Endometrial microvascular endothelial cells (primary cell): ENCODE data around the gene MYCL. TPM values are rescaled to one million over a fixed set of nuclear protein-coding genes. Genes with fewer than 3 reads are reported as not detected.
"Not testable (repeated sequence)": the region's sequence is repeated elsewhere in the genome, so short reads cannot be mapped to it uniquely, and the experiment has no call there.

Experiments
- in situ Hi-C: cut with HindIII; loops from 2 replicates; pipeline ENCODE4 v1.10.0; 2017; ENCODE audit warnings: low sequenced_read_pairs, low pct_unique_long_range_greater_than_20kb; ENCODE audit errors: inconsistent ontology term
- total RNA-seq: library from RNA; depleted of rRNA; stranded (reverse); fragments of >200 nt; gene quantifications from one replicate; pipeline ENCODE4 v1.2.3, GENCODE V29; 2015; ENCODE audit errors: inconsistent ontology term

MYCL gene
- total RNA-seq, 1 donor from 2014 or later = not detected

DNA sequence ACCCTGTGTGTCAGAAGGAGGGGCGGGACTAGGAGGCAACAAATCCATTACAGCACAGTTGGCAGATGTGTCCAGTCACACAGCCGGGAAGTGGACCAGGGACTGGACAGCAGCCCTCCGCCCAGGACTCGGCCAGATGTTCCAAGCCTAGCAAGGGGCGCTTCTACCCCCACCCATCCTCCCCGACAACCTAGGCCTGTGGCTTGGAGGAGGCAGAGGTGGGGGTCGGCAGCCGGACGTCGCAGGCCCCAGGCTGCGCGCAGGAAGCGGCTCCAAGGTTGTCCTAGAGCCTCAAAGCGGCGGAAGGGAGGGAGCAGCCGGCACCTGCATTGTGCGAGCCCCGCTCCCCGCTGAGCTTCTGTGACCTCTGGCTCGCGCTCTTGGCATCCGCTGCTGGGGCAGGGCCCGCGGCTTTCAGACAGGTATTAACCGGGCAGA, 20.6 kb upstream of the MYCL start:
- in situ Hi-C loops = no loop called here

DNA sequence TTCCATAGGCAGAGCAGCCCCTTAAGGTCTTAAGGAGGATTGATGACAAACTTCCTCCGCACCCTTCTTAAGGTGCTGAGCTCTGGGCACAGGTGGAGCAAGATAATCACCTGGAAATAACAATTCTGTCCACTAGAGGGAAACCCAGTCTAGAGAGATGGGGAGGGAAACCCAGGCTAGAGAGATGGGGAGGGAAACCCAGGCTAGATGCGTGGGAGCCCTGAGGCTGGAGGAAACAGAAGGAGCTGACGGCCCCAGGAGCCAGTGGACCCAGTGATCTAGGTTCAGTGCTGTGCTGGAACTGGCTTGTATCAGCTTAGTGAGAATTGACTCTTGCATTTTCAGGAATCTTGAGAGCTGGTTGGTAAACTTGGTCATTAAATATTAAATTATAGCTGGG, 17.8 kb upstream of the MYCL start:
- in situ Hi-C loops = no loop called here

DNA sequence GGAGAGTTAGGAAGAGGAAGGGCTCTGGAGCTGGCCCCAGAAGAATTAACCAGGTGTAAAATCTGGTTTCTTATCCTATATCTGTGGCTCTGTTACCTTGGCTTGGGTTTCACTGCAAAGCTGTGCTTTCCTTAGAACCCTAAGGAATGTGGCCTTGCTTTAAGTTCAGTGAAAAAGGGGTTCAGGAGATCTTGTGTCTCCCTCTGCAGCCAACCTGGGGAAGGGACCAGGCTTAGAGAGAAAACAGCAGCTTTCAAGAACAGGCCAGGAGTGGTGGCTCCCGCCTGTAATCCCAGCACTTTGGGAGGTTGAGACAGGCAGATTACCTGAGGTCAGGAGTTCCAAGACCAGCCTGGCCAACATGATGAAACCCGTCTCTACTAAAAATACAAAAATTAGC, 16.1 kb upstream of the MYCL start:
- in situ Hi-C loops = no loop called here

DNA sequence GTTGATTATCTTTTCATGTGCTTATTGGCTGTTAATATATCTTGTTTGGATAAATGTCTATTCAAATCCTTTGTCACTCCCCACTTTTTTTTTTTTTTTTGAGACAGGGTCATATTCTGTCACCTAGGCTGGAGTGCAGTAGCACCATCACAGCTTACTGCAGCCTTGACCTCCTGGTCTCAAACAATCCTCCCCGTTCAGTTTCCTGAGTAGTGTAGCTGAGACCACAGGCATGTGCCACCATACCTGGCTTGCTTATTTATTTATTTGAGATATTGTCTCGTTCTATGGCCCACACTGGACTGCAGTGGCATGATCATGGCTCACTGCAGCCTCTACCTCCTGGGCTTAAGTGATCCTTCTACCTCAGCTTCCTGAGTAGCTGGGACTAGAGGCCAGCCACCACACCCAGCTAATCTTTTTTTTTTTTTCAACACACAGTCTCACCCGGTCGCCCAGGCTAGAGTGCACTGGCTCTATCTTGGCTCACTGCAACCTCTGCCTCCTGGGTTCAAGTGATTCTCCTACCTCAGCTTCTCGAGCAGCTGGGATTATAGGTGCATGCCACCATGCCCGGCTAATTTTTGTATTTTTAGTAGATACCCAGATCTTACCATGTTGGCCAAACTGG, 13.9 kb upstream of the MYCL start:
- in situ Hi-C loops = no loop called here

DNA sequence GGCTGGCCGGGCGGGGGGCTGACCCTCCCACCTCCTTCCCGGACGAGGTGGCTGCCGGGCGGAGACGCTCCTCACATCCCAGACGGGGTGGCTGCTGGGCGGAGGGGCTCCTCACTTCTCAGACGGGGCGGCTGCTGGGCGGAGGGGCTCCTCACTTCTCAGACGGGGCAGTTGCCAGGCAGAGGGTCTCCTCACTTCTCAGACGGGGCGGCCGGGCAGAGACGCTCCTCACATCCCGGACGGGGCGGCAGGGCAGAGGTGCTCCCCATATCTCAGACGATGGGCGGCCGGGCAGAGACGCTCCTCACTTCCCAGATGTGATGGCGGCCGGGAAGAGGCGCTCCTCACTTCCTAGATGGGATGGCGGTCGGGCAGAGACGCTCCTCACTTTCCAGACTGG, 11.4 kb upstream of the MYCL start:
- in situ Hi-C loops = not testable (repeated sequence)

DNA sequence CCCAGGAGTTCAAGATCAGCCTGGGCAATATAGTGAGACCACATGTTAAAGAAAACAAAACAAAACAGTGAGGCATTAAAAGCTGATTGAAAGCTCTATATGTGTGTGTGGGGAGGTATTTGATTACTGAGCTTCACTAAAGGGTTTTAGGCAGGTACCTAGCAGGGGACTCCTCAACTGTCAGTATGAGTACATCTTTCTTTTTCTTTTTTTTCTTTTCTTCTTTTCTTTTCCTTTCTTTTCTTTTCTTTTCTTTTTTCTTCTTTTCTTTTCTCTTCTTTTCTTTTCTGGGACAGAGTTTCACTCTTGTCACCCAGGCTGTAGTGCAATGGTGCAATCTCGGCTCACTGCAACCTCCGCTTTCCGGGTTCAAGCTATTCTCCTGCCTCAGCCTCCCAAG, 8.5 kb upstream of the MYCL start:
- in situ Hi-C loops = no loop called here

DNA sequence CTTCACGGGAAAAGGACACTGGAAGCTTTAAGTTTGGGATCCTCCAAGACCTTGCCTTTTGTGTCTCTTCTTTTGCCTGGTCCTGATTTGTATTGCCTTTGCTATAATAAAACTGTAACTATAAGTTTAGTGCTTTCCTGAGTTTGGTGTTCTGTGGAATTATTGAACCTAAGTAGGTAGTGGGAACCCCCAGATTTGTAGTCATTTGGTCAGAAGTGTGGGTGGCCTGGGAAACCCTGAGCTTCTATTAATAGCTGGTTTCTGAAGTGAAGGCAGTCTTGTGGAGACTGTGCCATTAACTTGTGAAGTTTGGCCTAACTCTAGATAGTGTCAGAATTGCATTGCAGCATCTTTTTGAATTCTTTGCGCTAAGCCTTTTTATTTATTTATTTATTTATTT, 6.8 kb upstream of the MYCL start:
- in situ Hi-C loops = no loop called here

DNA sequence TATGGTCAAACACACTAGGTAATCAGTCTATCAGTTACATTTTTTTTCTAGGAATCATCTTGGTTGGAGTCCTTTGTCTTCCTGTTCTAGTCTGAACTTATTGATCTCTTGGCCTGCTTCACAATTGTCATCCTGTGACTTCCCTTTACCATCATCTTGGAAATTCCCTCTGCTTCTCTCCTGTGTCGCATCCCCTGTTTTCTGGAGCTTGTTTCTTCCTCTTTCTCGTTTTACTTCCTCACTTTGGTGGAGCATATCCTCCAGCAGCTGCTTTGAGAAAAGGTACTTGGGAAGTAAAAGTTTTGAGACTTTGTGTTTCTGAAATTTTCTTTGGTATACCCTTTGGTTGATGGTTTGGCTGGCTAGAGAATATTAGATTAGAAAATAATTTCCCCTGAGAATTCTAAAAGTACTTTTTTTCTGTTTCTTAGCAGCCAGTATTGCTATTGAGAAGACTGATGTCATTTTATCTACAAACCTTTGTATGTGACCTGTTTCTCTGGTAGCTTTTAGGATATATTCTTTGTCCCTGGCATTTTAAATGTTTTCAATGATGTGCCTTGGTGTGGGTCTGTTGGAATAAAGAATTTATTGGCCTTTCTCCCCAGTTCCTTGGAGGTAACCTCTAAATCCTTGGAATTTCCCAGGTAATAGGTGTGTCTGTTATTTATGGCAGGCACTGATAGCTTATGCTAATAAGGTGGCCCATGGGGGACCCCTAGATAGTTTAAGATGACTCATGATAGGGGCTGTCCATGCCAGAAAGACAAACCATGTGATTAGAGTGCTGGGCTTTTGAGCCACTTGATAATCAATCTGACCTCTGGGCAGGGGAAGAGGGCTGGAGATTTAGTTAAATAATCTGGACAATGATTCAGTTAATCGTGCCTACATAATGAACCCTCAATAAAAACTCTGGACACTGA, 6.1 kb upstream of the MYCL start:
- in situ Hi-C loops = no loop called here

DNA sequence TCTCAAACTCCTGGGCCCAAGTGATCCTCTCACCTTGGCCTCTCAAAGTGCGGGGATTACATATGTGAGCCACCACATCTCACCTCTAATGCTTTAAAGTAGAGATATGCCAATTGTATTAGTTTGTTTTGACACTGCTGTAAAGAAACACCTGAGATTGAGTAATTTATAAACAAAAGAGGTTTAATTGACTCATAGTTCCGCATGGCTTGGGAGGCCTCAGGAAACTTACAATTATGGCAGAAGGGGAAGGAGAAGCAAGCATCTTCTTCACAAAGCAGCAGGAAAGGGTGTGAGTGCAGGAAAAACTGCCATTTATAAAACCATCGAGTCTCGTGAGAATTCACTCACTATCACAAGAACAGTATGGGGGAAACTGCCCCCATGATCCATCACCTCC, 3.5 kb upstream of the MYCL start:
- in situ Hi-C loops = no loop called here

DNA sequence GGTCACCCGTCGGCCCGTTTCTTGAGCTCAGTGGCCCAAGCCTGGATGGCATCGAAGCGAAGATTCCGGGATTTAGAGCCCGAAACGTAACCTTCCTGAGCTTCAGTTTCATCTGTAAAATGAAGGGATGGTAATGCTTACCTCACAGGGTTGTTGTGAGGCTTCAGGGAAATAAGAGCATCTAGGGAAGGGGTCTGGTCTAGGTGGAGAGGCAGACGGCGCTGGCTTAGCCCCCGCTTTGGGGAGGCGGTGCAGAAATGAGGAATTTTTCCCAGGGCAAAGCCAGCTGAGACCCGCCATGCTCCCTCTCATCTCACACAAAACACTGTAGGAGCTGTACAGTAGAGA, 717 bp upstream of the MYCL start:
- in situ Hi-C loops = no loop called here

DNA sequence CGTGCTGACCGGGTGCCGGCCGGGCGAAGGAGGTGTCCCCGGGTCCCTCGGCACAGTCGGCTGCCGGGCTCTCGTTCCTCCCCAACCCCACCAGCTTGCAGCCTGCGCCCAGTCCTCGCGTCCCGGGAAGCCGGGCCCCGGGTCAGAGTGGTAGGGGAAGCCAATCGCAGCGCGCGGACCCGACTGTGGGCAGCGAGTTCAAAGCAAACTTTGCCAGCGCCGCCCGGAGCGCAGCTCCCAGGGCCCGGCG, 328 bp downstream of the MYCL start:
- in situ Hi-C loops = no loop called here

DNA sequence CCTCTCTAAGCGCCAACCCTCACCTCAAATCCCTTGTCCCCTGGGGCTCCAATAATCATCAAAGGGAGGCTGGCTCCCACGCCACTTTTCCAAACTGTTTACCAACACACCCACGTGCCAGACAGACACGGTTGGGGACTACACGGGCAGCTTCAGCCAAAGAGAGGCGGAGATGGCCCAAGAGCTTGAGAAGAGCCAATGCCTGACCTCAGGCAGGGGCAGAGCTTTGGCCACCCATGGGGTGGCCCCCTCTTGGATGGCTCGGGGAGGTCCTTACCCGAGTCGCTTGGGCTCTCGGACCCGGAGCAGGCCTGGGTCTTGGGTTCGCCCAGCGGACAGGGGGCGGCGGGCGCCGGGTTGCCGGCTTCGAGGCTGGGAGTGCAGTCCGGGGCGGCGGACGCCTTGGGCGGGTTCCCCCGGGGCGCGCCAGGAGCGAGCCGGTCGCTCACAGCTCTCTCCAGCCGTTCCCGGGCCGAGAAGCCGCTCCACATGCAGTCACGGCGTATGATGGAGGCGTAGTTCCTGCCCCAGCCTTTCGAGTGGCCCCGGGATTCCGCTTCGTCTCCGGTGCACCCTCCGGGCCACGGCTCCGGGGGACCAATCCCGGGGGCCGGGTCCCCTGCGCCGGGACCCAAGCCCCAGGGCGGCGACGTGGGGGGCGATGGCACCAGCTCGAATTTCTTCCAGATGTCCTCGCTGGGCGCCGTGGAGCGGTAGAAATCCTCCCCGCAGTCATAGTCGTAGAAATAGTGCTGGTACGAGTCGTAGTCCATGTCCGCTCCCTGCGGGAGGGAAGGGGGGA, 854 bp downstream of the MYCL start:
- in situ Hi-C loops = no loop called here

DNA sequence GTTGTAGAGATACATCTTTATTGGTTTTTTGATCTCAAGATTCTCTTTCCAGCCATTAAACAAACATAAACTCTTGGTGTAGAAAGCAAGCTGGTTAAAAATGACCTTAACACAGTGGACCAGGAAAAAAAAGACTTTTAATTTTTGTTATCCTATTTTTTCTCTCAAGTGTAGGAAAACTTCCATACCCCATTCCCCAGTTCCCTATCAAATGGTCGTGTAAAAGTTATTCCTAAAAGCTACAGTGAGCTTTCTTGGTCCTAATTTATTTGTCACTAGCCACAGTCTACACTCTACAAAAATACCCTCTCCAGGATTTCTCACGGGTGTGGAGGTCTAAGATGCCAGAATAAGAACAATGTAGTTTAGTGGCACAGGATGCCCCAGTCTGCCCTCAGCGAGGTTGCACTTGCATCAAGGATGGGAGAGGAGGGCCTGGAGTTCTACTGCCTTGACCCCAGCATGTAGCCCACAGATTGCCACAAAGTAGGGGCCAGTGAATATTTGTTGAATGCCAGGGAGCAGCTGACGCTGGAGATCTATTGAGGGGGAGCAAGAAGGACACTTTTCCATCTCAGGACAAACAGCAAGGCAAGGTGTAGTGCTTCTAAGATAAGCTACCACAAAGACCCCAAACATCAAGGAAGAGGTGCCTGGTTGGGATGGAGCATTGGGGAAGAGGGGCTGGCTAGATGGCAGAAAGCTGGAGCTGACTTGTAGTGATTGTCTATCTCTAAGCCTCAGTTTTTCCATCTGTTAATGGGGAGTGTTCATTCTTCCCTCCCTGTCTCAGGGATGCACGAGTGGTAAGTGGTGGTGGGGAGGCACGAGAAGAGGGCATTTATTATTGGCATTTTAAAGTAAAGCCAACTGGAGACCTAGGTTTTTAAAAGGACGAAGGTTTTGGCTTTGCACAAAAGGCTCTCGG, 1.8 kb downstream of the MYCL start:
- in situ Hi-C loops = no loop called here

DNA sequence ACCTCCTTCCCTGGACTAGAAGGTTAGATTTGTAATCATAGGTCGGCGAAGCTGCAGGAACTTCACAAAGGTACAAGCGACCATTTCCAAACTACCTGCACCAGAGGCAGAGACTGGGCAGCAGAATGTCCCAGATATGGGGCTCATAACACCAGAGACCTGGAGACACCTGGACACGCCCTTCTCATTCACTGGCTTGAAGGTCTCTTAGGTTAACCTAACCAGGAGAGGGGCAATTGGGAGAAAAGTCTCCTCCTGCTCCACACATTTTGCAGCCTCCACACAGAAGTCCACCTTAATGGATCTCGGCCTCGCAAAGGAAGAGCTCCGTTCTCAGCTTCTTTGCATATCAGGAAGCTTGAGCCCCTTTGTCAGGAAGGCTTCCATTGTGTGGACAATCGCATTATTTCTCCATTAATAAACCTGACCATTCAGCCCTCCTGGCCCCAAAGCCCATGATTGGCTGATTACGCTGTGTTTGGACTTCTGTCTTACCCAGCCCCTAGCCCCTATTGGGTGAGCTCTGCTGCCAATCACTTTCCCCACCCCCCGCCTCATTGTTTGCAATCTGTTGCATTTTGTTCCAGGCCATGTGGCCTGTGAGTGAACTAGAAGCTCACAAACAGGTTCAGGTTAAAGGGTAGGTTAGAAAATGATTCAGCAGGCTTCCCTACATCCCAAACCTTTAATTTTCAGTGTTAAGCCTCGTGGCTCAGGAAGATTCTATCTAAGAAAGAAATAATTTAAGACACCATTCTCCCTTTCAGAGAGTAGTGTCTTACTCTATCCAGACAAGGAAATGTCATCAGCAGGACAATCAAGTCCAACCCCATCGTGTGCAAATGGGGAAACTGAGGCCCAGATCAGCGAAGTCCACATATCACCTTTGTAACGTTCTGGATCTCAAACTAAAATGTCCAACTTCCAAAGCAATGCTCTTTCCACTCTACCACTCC, 2.8 kb downstream of the MYCL start:
- in situ Hi-C loops = no loop called here

DNA sequence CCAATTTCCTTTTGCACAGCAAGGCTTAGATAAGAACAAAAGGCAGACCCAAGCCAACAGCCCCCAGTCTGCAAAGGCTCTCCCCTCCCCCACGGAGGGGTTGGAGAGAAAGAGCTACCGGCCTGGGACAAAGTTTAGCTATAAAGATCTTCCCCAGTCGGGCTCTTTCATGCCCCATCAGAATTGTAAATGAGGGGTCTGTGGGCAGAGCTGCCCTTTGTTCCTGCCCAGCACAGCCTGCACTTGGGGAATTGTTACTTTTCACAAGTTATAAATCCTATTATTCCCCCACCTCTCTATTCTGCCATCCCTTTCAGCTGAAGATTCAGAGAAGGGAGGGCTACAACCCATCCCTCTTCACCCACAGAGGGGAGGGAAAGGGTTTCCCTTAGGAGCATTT, 3.5 kb downstream of the MYCL start:
- in situ Hi-C loops = no loop called here

DNA sequence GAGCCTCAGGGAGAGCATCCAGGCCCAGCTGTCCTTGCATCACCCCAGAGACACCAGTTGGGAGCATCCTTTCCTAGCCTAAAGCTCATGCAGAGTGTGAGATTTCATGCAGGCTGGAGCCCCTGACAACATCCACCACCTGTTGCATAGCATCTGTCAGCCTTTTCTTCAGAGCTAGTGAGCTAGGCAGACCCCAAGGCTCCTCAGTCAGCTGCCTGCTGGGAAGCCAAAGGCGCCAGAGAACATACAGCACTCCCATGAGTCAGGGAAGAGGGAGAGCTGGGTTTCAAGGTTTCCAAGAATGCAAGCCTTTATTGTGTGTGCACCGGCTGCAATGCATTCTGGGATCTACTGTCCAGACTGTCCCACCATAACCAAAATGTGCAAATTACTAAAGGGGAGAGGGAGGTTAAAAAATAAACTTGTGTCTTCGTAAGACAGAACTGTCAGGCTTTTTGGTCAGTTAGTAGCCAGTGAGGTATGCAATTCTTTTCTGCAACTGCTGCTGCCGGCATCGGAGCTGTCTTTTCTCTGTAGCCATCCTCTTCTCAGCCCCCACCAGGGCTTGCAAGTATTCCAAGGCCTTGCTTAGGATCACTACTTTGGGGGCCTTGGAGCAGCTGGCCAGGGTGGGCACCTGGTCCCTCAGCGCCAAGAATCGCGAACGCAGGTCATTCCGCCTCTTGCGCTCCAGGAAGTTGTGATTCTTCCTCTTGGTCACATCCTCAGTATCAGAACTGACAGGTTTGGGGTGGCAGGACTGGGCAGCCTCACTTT, 4.6 kb downstream of the MYCL start:
- in situ Hi-C loops = no loop called here

DNA sequence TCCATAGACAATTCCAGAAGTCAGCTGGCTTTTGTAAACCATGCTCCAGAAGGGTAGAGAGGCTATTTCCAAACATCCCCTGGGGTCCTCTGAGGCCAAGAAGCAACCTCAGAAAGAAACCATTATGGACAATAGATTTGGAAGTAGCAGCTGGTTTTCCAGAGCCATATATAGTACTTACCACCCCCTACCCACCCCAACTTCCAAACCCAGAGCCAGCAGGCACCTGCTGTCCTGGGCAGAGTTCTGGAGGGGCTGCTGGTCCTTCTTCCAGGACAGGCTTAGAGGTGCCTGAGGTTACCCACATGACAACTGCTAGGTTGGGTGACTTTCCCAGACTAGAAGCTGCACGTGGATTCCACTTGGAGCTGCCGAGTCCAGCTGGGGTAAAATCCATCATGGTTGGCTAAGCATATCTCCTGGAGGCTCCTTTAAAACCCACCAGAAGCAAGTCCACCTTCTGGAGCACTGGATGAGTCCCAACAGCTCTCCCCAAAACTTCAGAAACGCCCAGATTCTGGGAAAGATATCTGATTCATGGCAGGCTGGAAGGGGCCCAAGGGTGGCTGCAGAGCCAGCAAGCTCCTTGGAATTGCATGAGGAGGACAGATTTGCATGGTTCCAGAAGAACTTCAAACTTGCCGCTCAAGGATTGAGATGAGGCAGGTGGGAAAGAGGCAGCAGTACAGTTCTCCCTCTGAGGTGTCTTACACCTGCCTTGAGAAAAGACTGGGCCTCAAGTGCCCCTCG, 5.8 kb downstream of the MYCL start:
- in situ Hi-C loops = no loop called here
